Fibroblast of skin of scalp (primary cell): ENCODE measurements around the gene HOXC5.

Source experiments
- DNase-seq: peaks from one replicate; pipeline ENCODE4 v3.0.0-alpha.2; 2013

Gene HOXC5

GRCh38 chr12:54020591-54021405 is 12.1 kb upstream of the HOXC5 start:
- DNase-seq, result no peak

GRCh38 chr12:54021432-54022013 is 11.3 kb upstream of the HOXC5 start:
- DNase-seq, result no peak

- no peak for DNase-seq
These were observed 9.6 kb upstream of the HOXC5 start for GRCh38 chr12:54022960-54023884.

GRCh38 chr12:54024127-54024526 is 8.7 kb upstream of the HOXC5 start:
- no peak for DNase-seq

- DNase-seq, result no peak
These were observed 8.1 kb upstream of the HOXC5 start for GRCh38 chr12:54024581-54025305.

GRCh38 chr12:54025499-54026405 is 7.1 kb upstream of the HOXC5 start:
- no peak for DNase-seq

GRCh38 chr12:54026640-54027441 is 6.0 kb upstream of the HOXC5 start:
- no peak for DNase-seq

- no peak for DNase-seq
These were observed 5.4 kb upstream of the HOXC5 start for GRCh38 chr12:54027442-54027786.

GRCh38 chr12:54028314-54029201 is 4.3 kb upstream of the HOXC5 start, which contains the start of gene HOXC6:
TSS of gene HOXC6 (plus strand) at chr12:54028440. CDS start at chr12:54028522, 82 bp downstream.
- DNase-seq, result no peak

- no peak for DNase-seq
These were observed 3.1 kb upstream of the HOXC5 start for GRCh38 chr12:54029529-54030441.

- DNase-seq, result no peak
These were observed 2.4 kb upstream of the HOXC5 start for GRCh38 chr12:54030442-54030801.

GRCh38 chr12:54030889-54031471 is 1.9 kb upstream of the HOXC5 start:
- no peak for DNase-seq

GRCh38 chr12:54031480-54031879 is 1.4 kb upstream of the HOXC5 start:
- DNase-seq, result no peak

- no peak for DNase-seq
These were observed 697 bp upstream of the HOXC5 start for GRCh38 chr12:54032086-54032619.

GRCh38 chr12:54033106-54033979 is 493 bp downstream of the HOXC5 start:
- no peak for DNase-seq

GRCh38 chr12:54033980-54034784 is 1.3 kb downstream of the HOXC5 start:
- DNase-seq, result no peak
